GM20000 (cell line): Measurements from ENCODE around the gene FKBP4.
"Not testable (repeated sequence)": the region's sequence is repeated elsewhere in the genome, so short reads cannot be mapped to it uniquely, and the experiment has no call there.

Experiments used
- DNase-seq: peaks from one replicate; pipeline ENCODE4 v3.0.0; 2012; ENCODE audit warnings: low spot score
- CTCF ChIP-seq: IDR thresholded peaks from 2 replicates; pipeline ENCODE4 v1.5.1; 2012; ENCODE audit warnings: mild to moderate bottlenecking, control low read depth; ENCODE audit errors: extremely low read depth, missing control alignments

FKBP4 gene

GRCh38 chr12:2768224-2768961, 26.4 kb upstream of the FKBP4 start:
- no peak for DNase-seq
- no peak for TF ChIP-seq CTCF

- TF ChIP-seq CTCF = no peak
- DNase-seq = no peak
Measured at GRCh38 chr12:2769866-2770533, 24.8 kb upstream of the FKBP4 start.

GRCh38 chr12:2770544-2770943, 24.2 kb upstream of the FKBP4 start:
- DNase-seq = not testable (repeated sequence)

GRCh38 chr12:2772370-2772769, 22.4 kb upstream of the FKBP4 start:
- no peak for TF ChIP-seq CTCF
- DNase-seq = no peak

DNA sequence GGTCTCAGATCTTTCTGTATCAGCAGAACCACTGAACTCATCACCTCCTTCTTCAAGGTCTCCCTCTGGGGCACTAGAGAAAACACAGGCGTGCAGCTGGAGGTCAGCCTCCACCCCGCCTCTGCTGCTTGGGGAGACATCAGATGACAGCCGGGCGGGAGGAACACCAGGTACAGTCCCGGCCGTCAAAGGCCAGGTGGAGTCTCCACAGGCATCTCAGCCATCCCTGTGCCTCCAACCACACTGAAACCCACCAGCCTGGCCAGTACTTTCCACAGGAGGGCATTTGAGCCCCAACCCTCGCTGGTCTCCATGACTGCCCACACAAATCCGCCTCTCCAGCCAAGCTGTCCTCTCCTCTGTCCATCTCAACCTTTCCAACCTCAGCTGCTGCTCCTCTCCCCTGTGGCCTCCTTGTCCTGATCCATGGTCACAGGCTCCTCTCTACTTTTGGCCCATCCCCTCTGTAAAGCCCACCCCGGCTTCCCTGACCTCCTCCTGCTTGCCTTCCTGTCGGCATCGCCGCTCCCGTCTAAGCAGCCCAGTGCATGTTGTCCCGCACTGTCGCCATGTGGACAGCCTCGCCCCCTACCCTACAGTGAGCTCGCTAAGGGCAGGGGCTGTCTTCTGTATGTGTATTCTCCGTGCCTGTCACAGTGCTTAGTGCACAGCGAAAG, 21.4 kb upstream of the FKBP4 start:
- no peak for DNase-seq
- no peak for TF ChIP-seq CTCF

- TF ChIP-seq CTCF = no peak
- DNase-seq = no peak
Measured at GRCh38 chr12:2775431-2775830, 19.3 kb upstream of the FKBP4 start.

GRCh38 chr12:2776129-2776806, 18.5 kb upstream of the FKBP4 start:
- no peak for TF ChIP-seq CTCF
- no peak for DNase-seq
